Fibroblast of lung (primary cell): ENCODE results near the gene SNAI3. TPM values are rescaled to one million over a fixed set of nuclear protein-coding genes. Genes with fewer than 3 reads are reported as not detected.

Experiments
- DNase-seq, 2 donors: peaks; one replicate each; pipeline versions ENCODE4 v3.0.0 to v3.0.0-alpha.2; 2010; ENCODE audit warnings: low read depth in 2 of 2
- H2AFZ ChIP-seq: 2 replicates; pipeline ENCODE4 v1.5.1; 2012; ENCODE audit warnings: low read length, control low read depth, inconsistent platforms
- H3K27ac ChIP-seq: 2 replicates; pipeline ENCODE4 v1.5.1; 2011; ENCODE audit warnings: low read length, control low read depth; ENCODE audit not compliant: insufficient read depth
- H3K27me3 ChIP-seq: 2 replicates; pipeline ENCODE4 v1.5.1; 2011; ENCODE audit warnings: mild to moderate bottlenecking, low read length; ENCODE audit not compliant: control insufficient read depth, insufficient read depth
- H3K36me3 ChIP-seq: 2 replicates; pipeline ENCODE4 v1.5.1; 2011; ENCODE audit warnings: low read length; ENCODE audit not compliant: control insufficient read depth, insufficient read depth
- H3K4me1 ChIP-seq: 2 replicates; pipeline ENCODE4 v1.5.1; 2011; ENCODE audit warnings: low read length; ENCODE audit not compliant: control insufficient read depth, insufficient read depth; ENCODE audit errors: extremely low read depth
- H3K4me2 ChIP-seq: 2 replicates; pipeline ENCODE4 v1.5.1; 2011; ENCODE audit warnings: low read length, control low read depth; ENCODE audit not compliant: insufficient read depth; ENCODE audit errors: extremely low read depth
- H3K4me3 ChIP-seq, 4 experiments: fragments of 200-600 bp in 1 of 4; sonication (generic) in 1 of 4; replicated peaks in 1 of 4; 2 replicates each; pipeline ENCODE4 v1.5.1; 2011 to 2016; ENCODE audit warnings: low read length in 4 of 4, low read depth in 3 of 4, mild to moderate bottlenecking in 3 of 4, control low read depth in 2 of 4, inconsistent platforms in 1 of 4, mixed read lengths in 1 of 4; ENCODE audit not compliant: insufficient read depth in 1 of 4; ENCODE audit errors: control extremely low read depth in 1 of 4
- H3K79me2 ChIP-seq: 2 replicates; pipeline ENCODE4 v1.5.1; 2012; ENCODE audit warnings: mild to moderate bottlenecking, low read length, inconsistent platforms; ENCODE audit not compliant: control insufficient read depth, insufficient read depth
- H3K9ac ChIP-seq: 2 replicates; pipeline ENCODE4 v1.5.1; 2011; ENCODE audit warnings: mild to moderate bottlenecking, low read length, control low read depth; ENCODE audit not compliant: insufficient read depth
- H3K9me3 ChIP-seq: 2 replicates; pipeline ENCODE4 v1.5.1; 2012; ENCODE audit warnings: low read depth, low read length; ENCODE audit not compliant: control insufficient read depth, insufficient read depth
- H4K20me1 ChIP-seq: 2 replicates; pipeline ENCODE4 v1.5.1; 2011; ENCODE audit warnings: low read length; ENCODE audit not compliant: control insufficient read depth, insufficient read depth; ENCODE audit errors: extremely low read depth
- EZH2 ChIP-seq: IDR thresholded peaks from 2 replicates; pipeline ENCODE4 v1.5.1; 2012; ENCODE audit warnings: low read length, control low read depth, mild to moderate bottlenecking; ENCODE audit errors: missing control alignments
- polyA plus RNA-seq, 2 donors: library from polyadenylated mRNA; depleted of rRNA in 1 of 2; stranded (reverse) in 1 of 2; unstranded in 1 of 2; fragments of >200 nt; gene quantifications; 2 replicates each; pipeline ENCODE4 v1.2.1, GENCODE V29; 2011 to 2012; ENCODE audit warnings: missing spikeins in 1 of 2
- total RNA-seq: library from RNA; depleted of rRNA; stranded (reverse); fragments of >200 nt; gene quantifications from 2 replicates; pipeline ENCODE4 v1.2.1, GENCODE V29; 2014
- TF ChIP-seq, protein P1 (sequence below), 2 donors: IDR thresholded peaks in 1 of 2; conservative IDR thresholded peaks in 1 of 2; 1 replicate in 1 of 2; 2 replicates in 1 of 2; pipeline ENCODE4 v1.5.1; 2011 to 2012; ENCODE audit warnings: low read length in 2 of 2, control low read depth in 1 of 2, inconsistent platforms in 1 of 2, low read depth in 1 of 2, mild to moderate bottlenecking in 1 of 2

The SNAI3 gene
- total and polyA plus RNA-seq, 2 donors (not counting 1 experiment from before 2014, with no cell fraction given), result 0.17 TPM; not detected in 1

DNA sequence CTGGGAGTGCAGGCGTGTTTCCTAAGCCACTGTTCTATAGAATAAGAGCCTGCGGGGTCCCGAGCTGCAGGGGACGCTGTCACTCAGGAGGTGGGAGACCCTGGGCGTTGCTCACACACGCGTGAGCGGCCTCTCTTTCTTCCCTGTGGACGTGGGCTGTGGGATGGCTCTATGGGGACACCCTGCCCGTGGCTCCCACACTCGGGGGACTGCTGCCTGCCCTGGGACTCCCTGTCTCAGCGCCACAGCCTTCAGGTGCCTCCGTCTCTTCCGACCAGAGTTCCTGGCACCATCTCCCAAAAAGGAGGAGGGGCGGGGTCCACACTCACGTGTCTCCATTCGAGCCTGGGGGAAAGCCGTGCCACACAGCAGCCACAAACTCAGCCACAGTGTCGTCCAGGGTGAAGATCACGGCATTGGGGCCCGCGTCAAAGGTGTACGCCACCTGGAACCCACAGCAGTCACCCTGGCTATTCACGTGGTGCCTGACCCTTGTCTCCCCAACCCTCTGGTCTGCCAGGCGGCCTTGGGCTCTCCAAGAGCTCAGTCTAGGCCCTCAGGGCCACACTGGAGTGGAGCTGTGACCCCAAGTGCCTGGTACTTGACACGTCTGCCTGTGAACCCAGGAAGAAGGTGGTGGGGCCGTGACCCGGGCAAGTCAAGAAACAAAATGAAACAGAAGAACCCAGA lies 31.8 kb downstream of the SNAI3 start:
- TF ChIP-seq, protein P1, sequence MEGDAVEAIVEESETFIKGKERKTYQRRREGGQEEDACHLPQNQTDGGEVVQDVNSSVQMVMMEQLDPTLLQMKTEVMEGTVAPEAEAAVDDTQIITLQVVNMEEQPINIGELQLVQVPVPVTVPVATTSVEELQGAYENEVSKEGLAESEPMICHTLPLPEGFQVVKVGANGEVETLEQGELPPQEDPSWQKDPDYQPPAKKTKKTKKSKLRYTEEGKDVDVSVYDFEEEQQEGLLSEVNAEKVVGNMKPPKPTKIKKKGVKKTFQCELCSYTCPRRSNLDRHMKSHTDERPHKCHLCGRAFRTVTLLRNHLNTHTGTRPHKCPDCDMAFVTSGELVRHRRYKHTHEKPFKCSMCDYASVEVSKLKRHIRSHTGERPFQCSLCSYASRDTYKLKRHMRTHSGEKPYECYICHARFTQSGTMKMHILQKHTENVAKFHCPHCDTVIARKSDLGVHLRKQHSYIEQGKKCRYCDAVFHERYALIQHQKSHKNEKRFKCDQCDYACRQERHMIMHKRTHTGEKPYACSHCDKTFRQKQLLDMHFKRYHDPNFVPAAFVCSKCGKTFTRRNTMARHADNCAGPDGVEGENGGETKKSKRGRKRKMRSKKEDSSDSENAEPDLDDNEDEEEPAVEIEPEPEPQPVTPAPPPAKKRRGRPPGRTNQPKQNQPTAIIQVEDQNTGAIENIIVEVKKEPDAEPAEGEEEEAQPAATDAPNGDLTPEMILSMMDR (conservative IDR thresholded peaks at IDR 0.05 in 1 of 2, IDR thresholded peaks at IDR 0.05 in 1 of 2; ENCODE audit: low read depth in 1 of 2, low read length in 2 of 2), result no peak
- TF ChIP-seq EZH2, result no peak
- no peak for DNase-seq
- Histone ChIP-seq H3K79me2 (peaks cover 8% of the 10 kb centered on the region), H3K9ac (no peak overlapping the region), H3K9me3 (no peaks in the 10 kb centered on the region), H3K36me3 (peaks cover 41% of the 10 kb centered on the region), H2AFZ (no peak overlapping the region), H3K27ac (no peak overlapping the region), H3K4me3 (no peak overlapping the region), H3K4me1 (peaks cover 9% of the 10 kb centered on the region), H4K20me1 (no peaks in the 10 kb centered on the region), H3K4me2 (no peak overlapping the region), H3K27me3 (no peaks in the 10 kb centered on the region)

DNA sequence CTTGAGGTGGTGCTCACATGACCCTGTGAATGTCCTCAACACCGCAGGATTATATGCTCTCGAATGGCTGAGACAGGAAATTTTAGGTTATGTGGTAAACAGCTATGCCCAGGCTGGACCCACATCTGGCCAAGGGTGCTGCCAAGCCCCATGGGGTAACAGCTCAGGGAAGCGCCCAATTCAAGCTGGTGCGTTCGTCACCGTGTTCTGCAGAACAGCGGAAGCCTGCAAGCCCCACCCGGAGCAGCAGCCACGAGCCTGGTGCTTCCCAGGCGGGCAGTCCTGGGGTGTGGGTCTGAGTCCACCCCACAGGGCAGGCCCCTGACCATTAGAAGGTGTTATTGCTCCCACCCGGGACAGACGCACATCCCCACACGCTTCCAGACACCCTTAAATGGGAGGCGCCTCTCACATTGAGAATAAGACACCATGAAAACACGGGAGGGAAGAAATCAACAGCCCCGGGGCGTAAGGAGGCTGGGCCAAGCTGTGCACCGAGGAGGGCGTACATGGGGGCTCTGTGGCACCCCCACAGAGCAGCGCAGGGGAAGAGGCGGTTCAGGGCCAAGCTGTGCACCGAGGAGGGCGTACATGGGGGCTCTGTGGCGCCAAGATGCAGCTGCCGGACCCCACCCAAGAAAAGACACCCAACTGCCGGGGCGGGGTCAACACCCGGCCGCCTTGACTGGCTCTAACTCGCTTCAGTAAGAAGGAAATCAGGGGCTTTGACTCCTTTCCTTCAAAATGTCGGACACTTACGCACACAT lies 32.5 kb downstream of the SNAI3 start:
- Histone ChIP-seq H3K9me3 (no peaks in the 10 kb centered on the region), H2AFZ (no peak overlapping the region), H3K4me1 (peaks cover 9% of the 10 kb centered on the region), H3K4me3 (no peak overlapping the region), H3K27ac (no peak overlapping the region), H4K20me1 (no peaks in the 10 kb centered on the region), H3K79me2 (peaks cover 1% of the 10 kb centered on the region), H3K27me3 (no peaks in the 10 kb centered on the region), H3K9ac (no peak overlapping the region), H3K4me2 (no peak overlapping the region), H3K36me3 (peaks cover 36% of the 10 kb centered on the region)
- TF ChIP-seq, protein P1 (conservative IDR thresholded peaks at IDR 0.05 in 1 of 2, IDR thresholded peaks at IDR 0.05 in 1 of 2; ENCODE audit: low read depth in 1 of 2, low read length in 2 of 2), result no peak
- TF ChIP-seq EZH2, result no peak
- no peak for DNase-seq

DNA sequence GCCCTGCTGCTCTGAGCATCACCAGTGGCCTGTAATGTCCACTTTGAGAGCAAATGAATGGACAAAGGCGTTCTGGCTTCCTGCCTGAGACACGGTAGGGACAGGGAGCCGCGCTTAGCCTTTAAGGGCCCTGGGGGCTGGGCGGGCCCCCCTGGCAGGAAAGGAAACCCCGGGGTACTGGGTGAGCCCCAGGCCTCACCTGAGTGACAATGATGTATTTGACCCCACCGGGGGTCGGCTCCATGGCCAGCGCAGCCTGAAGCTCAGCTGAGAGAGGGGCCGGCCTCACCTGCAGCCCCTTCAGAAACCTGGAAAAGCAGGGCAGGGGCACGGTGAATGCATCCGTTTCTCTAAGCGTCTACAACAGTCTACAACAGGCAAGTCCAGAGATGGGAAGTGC lies 33.2 kb downstream of the SNAI3 start:
- peaks cover 9% of the 10 kb centered on the region for H3K4me1 ChIP-seq
- H3K4me3 ChIP-seq, result no peak overlapping the region
- no peaks in the 10 kb centered on the region for H3K9me3 ChIP-seq
- no peaks in the 10 kb centered on the region for H3K79me2 ChIP-seq
- H3K4me2 ChIP-seq, result no peak overlapping the region
- H3K9ac ChIP-seq, result no peak overlapping the region
- no peak overlapping the region for H3K27ac ChIP-seq
- no peaks in the 10 kb centered on the region for H3K27me3 ChIP-seq
- H4K20me1 ChIP-seq, result no peaks in the 10 kb centered on the region
- peaks cover 36% of the 10 kb centered on the region for H3K36me3 ChIP-seq
- TF ChIP-seq, protein P1 (conservative IDR thresholded peaks at IDR 0.05 in 1 of 2, IDR thresholded peaks at IDR 0.05 in 1 of 2; ENCODE audit: low read depth in 1 of 2, low read length in 2 of 2), result no peak
- TF ChIP-seq EZH2, result no peak
- DNase-seq, result no peak
- H2AFZ ChIP-seq, result no peak overlapping the region
